Endothelial cell (in vitro differentiated cells): ENCODE results near the gene EIF2D. TPM values are rescaled to one million over a fixed set of nuclear protein-coding genes. Genes with fewer than 3 reads are reported as not detected.

Source experiments
- DNase-seq: peaks from one replicate; pipeline ENCODE4 v3.0.0; 2021; ENCODE audit warnings: low spot score
- H3K27ac Mint-ChIP-seq: one replicate; pipeline ENCODE4 v1.8.0; 2021; ENCODE audit warnings: mixed read lengths, inconsistent platforms; ENCODE audit not compliant: unreplicated experiment
- H3K27me3 Mint-ChIP-seq: one replicate; pipeline ENCODE4 v1.8.0; 2021; ENCODE audit warnings: mild to moderate bottlenecking, moderate library complexity, mixed read lengths, inconsistent platforms; ENCODE audit not compliant: unreplicated experiment
- H3K36me3 Mint-ChIP-seq: one replicate; pipeline ENCODE4 v1.8.0; 2021; ENCODE audit warnings: mild to moderate bottlenecking, low read depth, mixed read lengths, inconsistent platforms; ENCODE audit not compliant: unreplicated experiment
- H3K4me1 Mint-ChIP-seq: one replicate; pipeline ENCODE4 v1.8.0; 2021; ENCODE audit warnings: mild to moderate bottlenecking, mixed read lengths, inconsistent platforms; ENCODE audit not compliant: unreplicated experiment
- H3K4me3 Mint-ChIP-seq: one replicate; pipeline ENCODE4 v1.8.0; 2021; ENCODE audit warnings: mild to moderate bottlenecking, mixed read lengths, inconsistent platforms; ENCODE audit not compliant: unreplicated experiment
- H3K9me3 Mint-ChIP-seq: one replicate; pipeline ENCODE4 v1.8.0; 2021; ENCODE audit warnings: mixed read lengths, inconsistent platforms; ENCODE audit not compliant: unreplicated experiment
- total RNA-seq: library from RNA; stranded (reverse); fragmentation: NEBNext Ultra II Directional; extraction: Animal tissue kit (Norgen Biotek cat#: 25700); gene quantifications from one replicate; pipeline ENCODE4 v1.2.1, GENCODE V29; 2021; ENCODE audit not compliant: unreplicated experiment
- TF ChIP-seq, protein P1 (sequence below): fragments of 200-600 bp; sonication (generic); IDR thresholded peaks from one replicate; pipeline ENCODE4 v1.5.0; 2021; ENCODE audit warnings: antibody characterized with exemption; ENCODE audit not compliant: unreplicated experiment

The EIF2D gene
- total RNA-seq, 1 donor from 2014 or later: 32.7 TPM

GRCh38 chr1:206658264-206658980 lies 46.2 kb upstream of the EIF2D start:
- Mint-ChIP-seq H3K4me1 (peaks cover 6% of the 10 kb centered on the region), H3K27me3 (peaks cover 3% of the 10 kb centered on the region), H3K4me3 (no peak overlapping the region), H3K27ac (no peak overlapping the region), H3K36me3 (no peaks in the 10 kb centered on the region), H3K9me3 (no peaks in the 10 kb centered on the region)
- DNase-seq: peak; percentile 73
- TF ChIP-seq, protein P1, sequence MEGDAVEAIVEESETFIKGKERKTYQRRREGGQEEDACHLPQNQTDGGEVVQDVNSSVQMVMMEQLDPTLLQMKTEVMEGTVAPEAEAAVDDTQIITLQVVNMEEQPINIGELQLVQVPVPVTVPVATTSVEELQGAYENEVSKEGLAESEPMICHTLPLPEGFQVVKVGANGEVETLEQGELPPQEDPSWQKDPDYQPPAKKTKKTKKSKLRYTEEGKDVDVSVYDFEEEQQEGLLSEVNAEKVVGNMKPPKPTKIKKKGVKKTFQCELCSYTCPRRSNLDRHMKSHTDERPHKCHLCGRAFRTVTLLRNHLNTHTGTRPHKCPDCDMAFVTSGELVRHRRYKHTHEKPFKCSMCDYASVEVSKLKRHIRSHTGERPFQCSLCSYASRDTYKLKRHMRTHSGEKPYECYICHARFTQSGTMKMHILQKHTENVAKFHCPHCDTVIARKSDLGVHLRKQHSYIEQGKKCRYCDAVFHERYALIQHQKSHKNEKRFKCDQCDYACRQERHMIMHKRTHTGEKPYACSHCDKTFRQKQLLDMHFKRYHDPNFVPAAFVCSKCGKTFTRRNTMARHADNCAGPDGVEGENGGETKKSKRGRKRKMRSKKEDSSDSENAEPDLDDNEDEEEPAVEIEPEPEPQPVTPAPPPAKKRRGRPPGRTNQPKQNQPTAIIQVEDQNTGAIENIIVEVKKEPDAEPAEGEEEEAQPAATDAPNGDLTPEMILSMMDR: peak; percentile 98

- Mint-ChIP-seq H3K4me3 (no peak overlapping the region), H3K9me3 (no peaks in the 10 kb centered on the region), H3K4me1 (peaks cover 3% of the 10 kb centered on the region), H3K27me3 (peaks cover 1% of the 10 kb centered on the region), H3K27ac (no peak overlapping the region), H3K36me3 (no peaks in the 10 kb centered on the region)
- TF ChIP-seq, protein P1: no peak
- DNase-seq: no peak
Measured at GRCh38 chr1:206657751-206658150, 45.5 kb upstream of the EIF2D start.

DNA sequence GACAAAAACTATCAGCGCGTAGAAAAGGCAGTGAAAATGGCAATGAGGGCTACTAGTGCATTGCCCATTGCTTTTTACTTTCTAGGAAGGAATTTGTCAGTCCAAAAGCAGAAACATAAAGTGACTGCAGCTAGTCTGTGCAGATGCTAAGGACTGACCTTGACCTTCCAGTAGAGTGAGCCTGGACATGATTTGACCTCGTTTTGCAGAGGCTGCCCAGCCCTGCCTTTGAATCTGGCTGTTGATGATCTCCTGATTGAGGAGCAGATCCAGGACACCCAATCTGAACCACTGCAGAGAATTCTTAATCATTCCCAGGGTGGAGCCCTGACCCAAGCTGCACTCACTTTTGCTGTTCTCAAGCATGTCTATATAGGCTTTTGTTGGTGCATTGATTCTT lies 44.7 kb upstream of the EIF2D start:
- peaks cover 3% of the 10 kb centered on the region for H3K4me1 Mint-ChIP-seq
- no peaks in the 10 kb centered on the region for H3K9me3 Mint-ChIP-seq
- TF ChIP-seq, protein P1: no peak
- peaks cover 1% of the 10 kb centered on the region for H3K27me3 Mint-ChIP-seq
- no peak for DNase-seq
- H3K36me3 Mint-ChIP-seq: no peaks in the 10 kb centered on the region
- no peak overlapping the region for H3K4me3 Mint-ChIP-seq
- H3K27ac Mint-ChIP-seq: no peak overlapping the region

DNA sequence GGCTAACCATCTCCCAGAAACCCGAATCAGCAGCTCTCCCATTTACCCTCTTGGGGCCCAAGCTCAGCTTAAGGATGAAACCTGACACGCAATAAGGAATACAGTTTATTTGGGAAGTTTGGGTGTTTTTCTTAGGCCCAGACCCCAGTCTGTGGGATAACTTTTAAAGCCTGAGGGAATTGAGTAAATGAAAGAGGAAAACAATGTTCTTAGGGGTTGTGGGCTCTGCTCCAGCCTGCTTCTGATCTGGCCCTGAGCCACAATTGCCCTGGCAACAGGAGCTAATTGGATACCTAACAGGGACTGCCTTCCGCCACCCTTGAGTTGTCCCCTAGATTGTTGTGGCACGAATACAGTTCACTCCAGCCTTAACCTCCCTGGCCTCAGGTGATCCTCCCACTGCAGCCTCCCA lies 43.2 kb upstream of the EIF2D start:
- TF ChIP-seq, protein P1: no peak
- H3K9me3 Mint-ChIP-seq: no peaks in the 10 kb centered on the region
- H3K36me3 Mint-ChIP-seq: no peaks in the 10 kb centered on the region
- H3K27me3 Mint-ChIP-seq: peaks cover 1% of the 10 kb centered on the region
- H3K27ac Mint-ChIP-seq: no peak overlapping the region
- H3K4me3 Mint-ChIP-seq: no peak overlapping the region
- H3K4me1 Mint-ChIP-seq: peaks cover 3% of the 10 kb centered on the region
- no peak for DNase-seq

GRCh38 chr1:206654828-206655227 lies 42.6 kb upstream of the EIF2D start:
- no peak overlapping the region for H3K27ac Mint-ChIP-seq
- no peak for DNase-seq
- H3K4me1 Mint-ChIP-seq: peaks cover 6% of the 10 kb centered on the region
- H3K4me3 Mint-ChIP-seq: no peak overlapping the region
- TF ChIP-seq, protein P1: no peak
- H3K27me3 Mint-ChIP-seq: peaks cover 1% of the 10 kb centered on the region
- no peaks in the 10 kb centered on the region for H3K36me3 Mint-ChIP-seq
- no peaks in the 10 kb centered on the region for H3K9me3 Mint-ChIP-seq
